GM12801 (cell line): Measurements from ENCODE around the gene HBE1.

Experiments
- CTCF ChIP-seq: IDR thresholded peaks from one replicate; pipeline ENCODE4 v1.5.1; 2011; ENCODE audit warnings: control low read depth; ENCODE audit not compliant: insufficient read length; ENCODE audit errors: extremely low read depth

HBE1 gene

GRCh38 chr11:5247472-5248192 is 22.1 kb downstream of the HBE1 start:
- no peak for TF ChIP-seq CTCF

DNA sequence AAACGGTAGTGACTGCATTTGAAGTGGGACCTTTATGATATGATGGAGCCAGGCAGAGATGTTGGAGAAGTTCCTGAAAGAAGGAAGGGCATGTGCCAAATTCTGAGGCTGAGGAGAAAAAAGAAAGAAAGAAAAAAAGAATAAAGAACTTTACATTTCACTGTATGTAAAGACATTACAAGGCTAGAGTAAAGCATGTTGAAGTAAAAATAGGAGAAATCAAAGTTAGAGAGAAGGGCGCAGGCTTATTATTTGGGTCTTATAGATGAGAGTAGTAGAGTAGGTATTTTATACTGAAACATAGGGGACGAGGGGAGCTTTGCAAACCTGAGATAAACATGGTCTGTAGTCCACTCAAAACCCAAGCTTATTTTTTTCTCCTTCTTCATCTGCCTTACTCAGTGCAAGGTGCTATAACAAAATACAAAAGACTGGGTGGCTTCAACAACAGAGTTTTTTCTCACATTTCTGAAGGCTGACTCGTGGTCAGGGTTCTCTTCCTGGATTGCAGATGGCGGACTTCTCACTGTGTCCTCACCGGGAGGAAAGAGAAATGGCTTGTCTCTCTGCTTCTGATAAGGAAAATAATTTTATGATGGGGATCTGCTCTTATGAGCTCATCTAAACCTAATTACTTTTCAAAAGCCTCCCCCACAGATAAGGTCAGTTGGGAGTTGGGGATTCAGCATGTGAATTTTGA is 22.8 kb downstream of the HBE1 start:
- TF ChIP-seq CTCF = no peak

DNA sequence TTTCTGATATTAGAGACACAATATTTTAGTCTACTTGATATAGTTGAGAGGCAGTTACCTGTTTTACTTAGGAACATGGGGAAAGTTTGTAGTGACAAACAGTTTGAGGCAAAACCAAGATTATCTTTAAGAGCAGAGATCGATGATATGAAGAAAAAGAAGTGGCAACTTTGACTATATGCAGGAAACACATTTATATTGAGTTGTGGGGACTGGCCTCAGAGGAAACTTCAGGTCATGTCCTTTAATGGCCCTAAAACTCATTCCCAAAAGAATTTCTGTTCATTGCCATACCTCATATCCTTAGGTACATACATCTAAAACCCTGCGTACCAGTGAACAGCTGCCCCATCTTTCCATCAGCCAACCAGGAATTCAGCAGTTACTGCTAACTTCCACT is 24.6 kb downstream of the HBE1 start:
- TF ChIP-seq CTCF = no peak

GRCh38 chr11:5243816-5244180 is 25.9 kb downstream of the HBE1 start:
- TF ChIP-seq CTCF = no peak

- TF ChIP-seq CTCF = no peak
Observed at GRCh38 chr11:5242933-5243815, 26.6 kb downstream of the HBE1 start.

- TF ChIP-seq CTCF = no peak
Observed at GRCh38 chr11:5242208-5242607, 27.5 kb downstream of the HBE1 start.

GRCh38 chr11:5241458-5241857 is 28.3 kb downstream of the HBE1 start:
- no peak for TF ChIP-seq CTCF
